CD4-positive, alpha-beta T cell treated with Interleukin-2 at 100 ng/mL for 4 hours (primary cell): ENCODE measurements around the gene CATSPER2.
"Not testable (repeated sequence)": the region's sequence is repeated elsewhere in the genome, so short reads cannot be mapped to it uniquely, and the experiment has no call there.

Experiments used
- DNase-seq: peaks from one replicate; pipeline ENCODE4 v3.0.0-alpha.2; 2020; ENCODE audit warnings: low spot score

Gene CATSPER2

DNA sequence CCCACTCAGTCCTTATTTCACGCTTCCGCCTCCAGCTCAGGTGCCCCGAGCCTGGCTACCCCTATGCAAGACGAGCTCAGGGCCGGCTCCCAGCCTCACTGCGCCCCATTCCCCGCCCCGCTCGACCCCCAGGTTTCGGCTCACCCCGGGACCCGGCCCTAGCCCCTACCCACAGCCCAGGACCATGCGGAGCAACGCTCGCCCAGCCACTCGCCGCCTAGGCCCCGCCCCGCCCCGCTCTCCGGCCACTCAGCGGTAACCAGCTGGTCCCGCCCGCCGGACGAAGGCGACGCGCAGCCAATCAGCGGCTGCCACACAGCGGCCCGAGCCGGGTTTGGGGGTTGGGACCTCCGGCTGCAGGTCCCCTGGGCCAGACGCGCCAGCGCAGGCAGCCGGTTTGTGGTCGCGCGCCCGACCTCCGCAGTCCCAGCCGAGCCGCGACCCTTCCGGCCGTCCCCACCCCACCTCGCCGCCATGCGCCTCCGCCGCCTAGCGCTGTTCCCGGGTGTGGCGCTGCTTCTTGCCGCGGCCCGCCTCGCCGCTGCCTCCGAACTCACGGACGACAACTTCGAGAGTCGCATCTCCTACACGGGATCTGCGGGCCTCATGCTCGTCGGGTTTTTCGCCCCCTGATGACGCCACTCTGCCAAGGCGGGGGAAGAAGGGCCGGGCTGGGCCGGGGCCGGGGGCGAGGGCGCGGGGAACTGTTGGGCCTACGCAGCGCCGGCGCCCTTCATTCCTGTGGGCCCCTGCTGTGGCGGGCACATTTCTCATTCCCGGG is at the start of gene CATSPER2:
Gene CATSPER2, minus strand, starts transcription at position 196 of the 781 bp plus-strand sequence. CDS start 783 bp downstream, outside the sequence.
- DNase-seq, result no peak

DNA sequence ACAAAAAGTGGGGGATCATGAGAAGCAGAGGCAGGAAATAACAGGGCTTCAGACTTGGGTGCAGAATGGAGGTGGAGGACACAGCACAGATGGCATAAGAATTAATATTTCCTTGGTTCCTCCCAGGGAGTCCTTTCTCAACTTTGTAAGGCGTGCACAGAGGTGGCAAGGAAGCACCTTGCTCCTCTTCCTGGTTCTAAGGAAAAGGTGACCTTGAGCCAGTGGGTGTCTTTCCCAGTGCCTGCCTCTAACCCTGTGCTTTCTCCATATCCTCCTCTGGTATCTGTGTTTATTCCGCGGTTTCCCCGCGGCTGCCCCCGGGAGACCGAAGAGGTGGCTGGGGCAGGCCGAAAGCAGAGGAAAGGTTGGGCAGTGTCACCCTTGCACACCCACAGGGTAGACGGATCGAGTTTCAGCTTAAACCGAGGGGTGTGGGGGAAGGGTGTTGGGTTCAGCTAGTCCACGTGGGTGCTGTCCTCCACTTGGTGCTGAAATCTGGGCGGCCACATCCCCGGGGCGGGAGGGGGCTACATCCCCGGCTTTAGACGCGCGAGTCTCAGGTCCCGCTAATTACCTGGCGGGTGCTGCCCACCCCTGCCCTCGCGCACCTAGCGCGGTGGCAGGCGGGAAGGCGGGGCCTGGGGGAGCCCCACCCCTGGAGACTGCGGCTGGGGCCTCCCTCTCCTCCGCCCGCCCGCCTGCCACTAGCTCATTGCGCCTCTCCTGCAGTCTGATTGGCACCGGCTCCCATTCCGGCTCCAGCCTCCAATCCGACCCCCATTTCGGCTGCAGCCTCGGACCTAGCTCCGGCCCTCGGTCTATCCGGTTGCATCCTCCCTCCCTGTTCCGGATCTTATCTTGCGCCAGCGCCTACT is 44.7 kb upstream of the CATSPER2 start, which contains the start of gene CKMT1A:
Gene CKMT1A, plus strand, starts transcription at position 712 of the 875 bp plus-strand sequence. CDS start 192 bp downstream, outside the sequence.
- not testable (repeated sequence) for DNase-seq

- not testable (repeated sequence) for DNase-seq
Observed at GRCh38 chr15:43692679-43693078, 44.0 kb upstream of the CATSPER2 start.

DNA sequence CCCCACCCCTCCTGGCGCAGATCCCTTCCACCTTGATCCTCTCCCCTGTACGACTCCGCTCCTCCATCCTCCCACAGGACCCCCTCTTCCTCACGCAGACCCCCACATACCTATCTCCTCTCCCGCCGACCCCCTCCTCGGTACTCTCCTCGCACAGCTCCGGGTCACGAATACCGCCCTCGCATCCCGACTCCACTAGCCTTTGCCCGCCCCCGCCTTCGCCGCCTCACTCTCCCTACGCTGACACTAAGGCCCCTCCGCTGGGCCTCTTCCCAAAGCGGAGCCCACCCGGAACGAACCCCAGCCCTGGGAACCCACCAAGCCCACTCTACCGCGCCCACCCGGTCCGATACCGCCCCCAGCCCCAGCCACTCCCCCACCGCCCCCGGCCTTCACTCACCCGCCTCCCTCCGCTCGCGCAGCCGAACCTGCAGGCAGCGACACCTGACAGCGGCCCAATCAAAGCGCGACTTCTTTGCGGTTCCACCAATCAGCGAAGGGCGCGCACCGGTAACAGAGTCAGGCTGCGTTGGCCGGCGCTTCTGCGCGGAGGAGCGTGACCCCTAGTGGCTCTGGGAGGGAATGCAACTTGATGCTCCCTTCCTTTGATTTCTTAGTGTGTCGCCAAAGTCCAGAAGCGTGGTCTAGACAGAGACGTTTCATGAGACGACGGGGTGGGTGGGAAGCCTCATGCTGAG is 41.1 kb upstream of the CATSPER2 start:
- DNase-seq, result not testable (repeated sequence)

DNA sequence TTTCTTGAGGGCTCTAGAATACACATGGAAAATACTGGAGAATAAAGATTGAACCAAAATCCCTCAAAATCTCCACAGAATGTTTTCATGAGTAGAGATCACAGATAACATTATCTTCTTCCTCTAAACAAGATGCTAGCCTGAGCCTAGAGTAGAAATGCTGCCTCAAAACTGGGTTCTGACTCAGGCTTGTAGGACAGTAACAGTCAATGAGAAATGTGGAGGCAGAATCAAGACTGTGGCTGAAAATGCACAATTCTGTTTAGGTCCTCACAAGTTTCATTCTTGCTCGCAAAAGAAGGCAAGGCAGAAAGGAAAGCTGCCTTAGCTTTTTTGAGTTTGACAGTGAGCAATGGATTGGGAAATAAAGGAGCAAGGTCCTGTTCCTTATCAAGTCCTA is 25.5 kb upstream of the CATSPER2 start:
- not testable (repeated sequence) for DNase-seq

- not testable (repeated sequence) for DNase-seq
Observed at GRCh38 chr15:43666177-43666576, 17.5 kb upstream of the CATSPER2 start.

DNA sequence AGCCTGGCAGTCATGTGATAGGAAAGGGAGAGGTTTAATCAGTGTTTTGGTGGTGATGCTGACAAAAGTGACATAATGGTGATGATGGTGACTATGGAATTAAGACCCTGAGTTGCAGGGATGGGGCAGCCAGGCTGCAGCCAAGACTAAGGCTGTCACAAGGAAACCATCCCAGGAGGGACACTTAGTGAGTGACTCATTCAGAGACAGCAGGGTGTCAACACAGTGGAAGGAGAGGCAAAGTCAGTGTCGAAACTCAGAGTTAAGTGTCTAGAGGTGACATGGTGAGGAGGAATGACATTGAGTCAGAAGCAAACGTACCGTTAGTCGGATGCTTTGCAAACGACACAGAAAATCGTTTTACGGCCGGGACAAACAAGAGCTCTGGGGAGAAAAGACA is 14.7 kb upstream of the CATSPER2 start:
- not testable (repeated sequence) for DNase-seq

- DNase-seq, result not testable (repeated sequence)
Observed at GRCh38 chr15:43662293-43662692, 13.6 kb upstream of the CATSPER2 start.

GRCh38 chr15:43659727-43660126 is 11.1 kb upstream of the CATSPER2 start:
- not testable (repeated sequence) for DNase-seq

- DNase-seq, result not testable (repeated sequence)
Observed at GRCh38 chr15:43649430-43649926, 834 bp upstream of the CATSPER2 start.

DNA sequence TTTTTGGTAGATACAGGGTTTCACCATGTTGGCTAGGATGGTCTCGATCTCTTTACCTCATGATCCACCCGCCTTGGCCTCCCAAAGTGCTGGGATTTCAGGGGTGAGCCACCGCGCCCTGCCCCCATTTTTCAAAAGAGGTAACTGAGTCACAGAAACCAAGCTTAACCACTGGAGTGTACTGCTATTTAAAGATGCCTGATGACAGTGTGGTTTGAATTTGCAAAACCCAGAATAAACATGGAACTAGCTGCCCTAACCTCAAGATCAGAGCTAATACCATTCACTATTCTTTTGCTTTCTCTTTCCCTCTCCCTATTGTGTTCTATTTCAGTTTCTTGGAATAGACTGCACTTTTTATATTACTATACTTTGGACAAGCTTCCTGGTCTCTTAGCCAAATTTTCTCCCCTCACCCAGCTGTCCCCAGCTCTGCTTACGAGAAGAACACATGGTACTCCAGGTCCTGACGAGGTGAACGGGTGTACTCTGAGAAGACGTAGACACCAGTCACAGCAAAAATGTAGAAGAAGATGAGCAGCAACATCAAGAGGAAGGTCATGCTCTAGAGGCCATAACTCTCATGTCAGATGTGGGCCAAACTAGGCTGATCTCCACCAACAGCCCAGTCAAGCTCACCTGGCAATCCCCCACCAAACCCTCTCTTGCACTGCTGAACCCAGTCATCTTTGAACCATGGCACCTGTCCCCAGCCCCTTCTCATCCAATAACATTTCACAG is 10.0 kb downstream of the CATSPER2 start:
- not testable (repeated sequence) for DNase-seq

DNA sequence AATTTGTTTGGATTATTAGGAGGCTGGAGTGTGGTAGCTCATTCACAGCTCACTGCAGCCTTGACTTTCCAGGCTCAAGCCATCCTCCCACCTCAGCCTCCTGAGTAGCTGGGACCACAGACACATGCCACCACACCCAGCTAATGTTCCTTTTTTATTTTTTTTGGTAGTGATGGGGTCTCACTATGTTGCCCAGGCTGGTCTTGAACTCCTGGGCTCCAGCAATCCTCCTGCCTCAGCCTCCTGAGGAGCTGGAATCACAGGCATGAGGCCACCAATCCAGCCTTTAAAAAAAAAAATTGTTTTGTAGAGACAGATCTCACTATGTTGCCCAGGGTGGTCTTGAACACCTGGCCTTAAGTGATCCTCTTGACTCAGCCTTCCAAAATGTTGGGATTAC is 21.7 kb downstream of the CATSPER2 start:
- DNase-seq, result not testable (repeated sequence)

GRCh38 chr15:43625106-43625505 is 23.5 kb downstream of the CATSPER2 start:
- no peak for DNase-seq

- not testable (repeated sequence) for DNase-seq
Observed at GRCh38 chr15:43622068-43622799, 26.4 kb downstream of the CATSPER2 start.

DNA sequence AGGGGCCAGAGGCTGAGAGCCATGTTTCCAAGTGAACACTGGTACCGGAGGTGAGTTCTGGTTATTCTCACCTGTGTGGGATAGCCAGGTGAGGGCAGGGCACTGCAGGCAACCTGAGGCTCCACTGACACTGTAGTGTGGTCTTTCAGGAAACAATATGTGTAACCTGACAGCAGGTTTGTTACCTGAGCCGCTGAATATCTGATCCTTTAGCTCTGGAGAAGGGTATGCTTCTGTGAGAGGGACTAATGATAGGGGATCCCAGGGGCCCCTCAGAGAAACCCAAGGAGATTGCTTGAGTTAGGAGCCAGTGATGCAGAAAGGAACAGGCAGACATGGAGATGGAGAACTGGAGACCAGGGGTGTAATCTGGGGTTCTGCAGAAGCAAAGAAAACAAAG is 29.9 kb downstream of the CATSPER2 start, which contains the start of gene STRC:
Gene STRC, minus strand, starts transcription at position 101 of the 400 bp plus-strand sequence. Its CDS starts 78 bp downstream, at position 23.
- not testable (repeated sequence) for DNase-seq

DNA sequence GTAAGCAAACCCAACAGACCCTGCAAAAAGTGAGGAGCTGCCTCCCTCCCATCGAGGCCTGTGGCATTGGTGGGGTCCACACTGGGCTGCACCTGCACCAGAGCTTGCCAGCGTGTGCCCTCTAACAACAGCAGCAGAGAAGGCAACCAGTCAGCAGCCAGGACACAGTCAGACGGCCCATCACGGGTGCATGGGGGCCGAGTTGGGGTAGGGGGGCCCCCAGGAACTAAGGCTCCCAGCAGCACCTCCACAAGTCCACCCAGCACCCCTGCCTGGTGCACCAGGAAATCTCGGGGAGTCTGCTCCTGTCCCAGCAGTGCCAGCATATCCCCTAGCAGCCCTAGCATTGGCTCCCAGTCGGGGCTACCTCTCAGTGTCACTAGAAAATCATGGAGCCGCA is 30.9 kb downstream of the CATSPER2 start:
- DNase-seq, result not testable (repeated sequence)

- DNase-seq, result not testable (repeated sequence)
Observed at GRCh38 chr15:43602233-43602632, 46.4 kb downstream of the CATSPER2 start.

- DNase-seq, result not testable (repeated sequence)
Observed at GRCh38 chr15:43600200-43600599, 48.4 kb downstream of the CATSPER2 start.

GRCh38 chr15:43599131-43599530 is 49.5 kb downstream of the CATSPER2 start:
- not testable (repeated sequence) for DNase-seq
